GM12878 (cell line): ENCODE measurements around the gene CCDC170. TPM values are rescaled to one million over a fixed set of nuclear protein-coding genes. Genes with fewer than 3 reads are reported as not detected.

Source experiments
- ATAC-seq: fragments of 200-7000 bp; cut with Tn5 transposase; 3 replicates; pipeline ENCODE4 v1.9.1; 2020; ENCODE audit warnings: mild to moderate bottlenecking, moderate library complexity
- BruUV-seq: library from RNA; stranded (reverse); fragments of 400-500 nt; replicated peaks from 2 replicates; lab custom pipeline; 2021; lab: Mats Ljungman, UMichigan
- CTCF ChIA-PET: fragments of 300-600 bp; sonication (Branson Sonifier 250); formaldehyde crosslinking; extraction: SDS; loops from one replicate; lab custom pipeline; 2021; ENCODE audit warnings: inconsistent platforms; lab: Yijun Ruan, JAX
- POLR2A ChIA-PET: fragments of 350-600 bp; formaldehyde crosslinking; extraction: SDS; loops from one replicate; lab custom pipeline; 2021; ENCODE audit warnings: inconsistent platforms; lab: Charles Lee
- RAD21 ChIA-PET: fragments of 300-600 bp; sonication (Branson Sonifier 250); formaldehyde crosslinking; loops from one replicate; lab custom pipeline; 2023; ENCODE audit warnings: antibody characterized with exemption; ENCODE audit not compliant: unreplicated experiment; lab: Charles Lee
- SMC1A ChIA-PET: fragments of 300-600 bp; sonication (Branson Sonifier 250); formaldehyde crosslinking; loops from one replicate; lab custom pipeline; 2023; ENCODE audit not compliant: unreplicated experiment, uncharacterized antibody; lab: Charles Lee
- DNase-seq: peaks from one replicate; pipeline ENCODE4 v3.0.0-alpha.2; 2011; ENCODE audit warnings: low read depth, low spot score
- FAIRE-seq: peaks from 3 replicates; lab custom pipeline; 2011; peaks lifted over from hg19 to GRCh38; lab: Jason Lieb, UNC
- H2AFZ ChIP-seq: 2 replicates; pipeline ENCODE4 v1.6.0; 2011; ENCODE audit warnings: low read depth, low read length, control low read depth; ENCODE audit not compliant: control insufficient read depth
- H3K27ac ChIP-seq: 2 replicates; pipeline ENCODE4 v1.5.1; 2011; ENCODE audit warnings: control low read depth; ENCODE audit not compliant: control insufficient read depth, insufficient read depth
- H3K27me3 ChIP-seq, 2 experiments: replicated peaks in 1 of 2; 2 replicates each; pipeline versions ENCODE4 v1.6.0 to v1.6.1; 2011; ENCODE audit warnings: low read length in 1 of 2; ENCODE audit not compliant: control insufficient read depth in 2 of 2, insufficient read depth in 2 of 2
- H3K36me3 ChIP-seq, 2 experiments: 2 replicates each; pipeline ENCODE4 v1.5.1; 2011; ENCODE audit warnings: low read length in 1 of 2; ENCODE audit not compliant: control insufficient read depth in 2 of 2, insufficient read depth in 2 of 2
- H3K4me1 ChIP-seq: 2 replicates; pipeline ENCODE4 v1.6.1; 2011; ENCODE audit warnings: mild to moderate bottlenecking, low read length, moderate library complexity, mixed read lengths; ENCODE audit not compliant: control insufficient read depth, insufficient read depth
- H3K4me2 ChIP-seq: 2 replicates; pipeline ENCODE4 v1.6.0; 2011; ENCODE audit warnings: control low read depth; ENCODE audit not compliant: control insufficient read depth, insufficient read depth
- H3K4me3 ChIP-seq: fragments of 200-600 bp; sonication (generic); 2 replicates; pipeline ENCODE4 v1.5.1; 2016
- H3K79me2 ChIP-seq: 2 replicates; pipeline ENCODE4 v1.6.0; 2011; ENCODE audit warnings: low read length; ENCODE audit not compliant: control insufficient read depth, insufficient read depth
- H3K9ac ChIP-seq: 2 replicates; pipeline ENCODE4 v1.8.0; 2011; ENCODE audit warnings: low read length, control low read depth, mixed read lengths; ENCODE audit not compliant: control insufficient read depth, insufficient read depth
- H3K9me3 ChIP-seq: replicated peaks from 3 replicates; pipeline ENCODE4 v1.5.1; 2011; ENCODE audit warnings: mild to moderate bottlenecking, low read length; ENCODE audit not compliant: control insufficient read depth, insufficient read depth
- H4K20me1 ChIP-seq: 2 replicates; pipeline ENCODE4 v1.6.0; 2011; ENCODE audit not compliant: control insufficient read depth, insufficient read depth
- CBX3 ChIP-seq: fragments of 200-600 bp; sonication (generic); IDR thresholded peaks from 2 replicates; pipeline ENCODE4 v1.6.1; 2016; ENCODE audit warnings: low read depth, borderline replicate concordance
- CBX5 ChIP-seq: sonication (generic); IDR thresholded peaks from 2 replicates; pipeline ENCODE4 v1.6.1; 2016; ENCODE audit warnings: low read depth, moderate library complexity, mild to moderate bottlenecking, inconsistent platforms
- CEBPB ChIP-seq, 2 experiments: fragments of 150-350 bp in 1 of 2; IDR thresholded peaks; 2 replicates each; pipeline ENCODE4 v1.6.1; 2012 to 2014; ENCODE audit warnings: low read depth in 2 of 2, low read length in 2 of 2, borderline replicate concordance in 1 of 2, inconsistent platforms in 1 of 2
- EED ChIP-seq: sonication (generic); IDR thresholded peaks from 2 replicates; pipeline ENCODE4 v1.6.1; 2016; ENCODE audit warnings: antibody characterized with exemption, low read depth
- MYB ChIP-seq: fragments of 150-350 bp; IDR thresholded peaks from 2 replicates; pipeline ENCODE4 v1.6.1; 2014; ENCODE audit warnings: mild to moderate bottlenecking, low read depth, low read length, borderline replicate concordance
- RB1 ChIP-seq: fragments of 450-650 bp; formaldehyde crosslinking; IDR thresholded peaks from 2 replicates; pipeline ENCODE4 v1.6.1; 2017; ENCODE audit warnings: mild to moderate bottlenecking, borderline replicate concordance
- WGBS: methylation state at CpG from one replicate; pipeline ENCODE4 v1.1.6; 2016; ENCODE audit warnings: low lambda C conversion rate; ENCODE audit not compliant: insufficient replicate concordance, insufficient coverage; ENCODE audit errors: missing lambda C conversion rate; 5-methylcytosine and 5-hydroxymethylcytosine counted together
- in situ Hi-C: fragments of 300-500 bp; cut with MboI; formaldehyde crosslinking; loops from 9 replicates; pipeline ENCODE4 v1.14.3; 2018; ENCODE audit warnings: mixed read lengths
- intact Hi-C: fragments of 100-400 bp; cut with micrococcal nuclease; formaldehyde crosslinking; loops from one replicate; pipeline ENCODE4 v1.14.2; 2022; ENCODE audit not compliant: unreplicated experiment
- polyA plus RNA-seq, 11 experiments: library from polyadenylated mRNA; depleted of rRNA in 4 of 11; unstranded in 6 of 11; stranded (reverse) in 5 of 11; fragments of >200 nt; fragmentation: Nextera tagmentation in 4 of 11; fragmentation: Illumina TruSeq in 1 of 11; extraction: Ambion mirVana in 4 of 11; extraction: Trizol in 1 of 11; gene quantifications; 1 replicate in 1 of 11; 2 replicates in 10 of 11; pipeline versions ENCODE4 v1.2.1 to v1.2.3, GENCODE V29; 2011 to 2016; ENCODE audit warnings: inconsistent platforms in 2 of 11, missing spikeins in 2 of 11, low read depth in 1 of 11
- total RNA-seq, 4 experiments: library from RNA; depleted of rRNA in 3 of 4; stranded (reverse); fragments of >200 nt in 3 of 4; fragmentation: Illumina TruSeq in 1 of 4; extraction: Trizol in 1 of 4; gene quantifications; 2 replicates each; pipeline versions ENCODE4 v1.2.1 to v1.2.3, GENCODE V29; 2013 to 2021
- TF ChIP-seq, protein P1 (sequence below), 3 experiments: IDR thresholded peaks in 2 of 3; conservative IDR thresholded peaks in 1 of 3; 2 replicates each; pipeline ENCODE4 v1.5.1; 2011; ENCODE audit warnings: low read depth in 3 of 3, low read length in 3 of 3, mild to moderate bottlenecking in 3 of 3, control low read depth in 2 of 3, moderate library complexity in 2 of 3, inconsistent platforms in 1 of 3, mixed read lengths in 1 of 3; ENCODE audit not compliant: control insufficient read depth in 2 of 3, insufficient read depth in 1 of 3; ENCODE audit errors: extremely low read depth in 1 of 3

Gene CCDC170
- total and polyA plus RNA-seq, 10 of the 15 experiments (the other 5 are each of a cell fraction or from before 2014, with no cell fraction given) = not detected

DNA sequence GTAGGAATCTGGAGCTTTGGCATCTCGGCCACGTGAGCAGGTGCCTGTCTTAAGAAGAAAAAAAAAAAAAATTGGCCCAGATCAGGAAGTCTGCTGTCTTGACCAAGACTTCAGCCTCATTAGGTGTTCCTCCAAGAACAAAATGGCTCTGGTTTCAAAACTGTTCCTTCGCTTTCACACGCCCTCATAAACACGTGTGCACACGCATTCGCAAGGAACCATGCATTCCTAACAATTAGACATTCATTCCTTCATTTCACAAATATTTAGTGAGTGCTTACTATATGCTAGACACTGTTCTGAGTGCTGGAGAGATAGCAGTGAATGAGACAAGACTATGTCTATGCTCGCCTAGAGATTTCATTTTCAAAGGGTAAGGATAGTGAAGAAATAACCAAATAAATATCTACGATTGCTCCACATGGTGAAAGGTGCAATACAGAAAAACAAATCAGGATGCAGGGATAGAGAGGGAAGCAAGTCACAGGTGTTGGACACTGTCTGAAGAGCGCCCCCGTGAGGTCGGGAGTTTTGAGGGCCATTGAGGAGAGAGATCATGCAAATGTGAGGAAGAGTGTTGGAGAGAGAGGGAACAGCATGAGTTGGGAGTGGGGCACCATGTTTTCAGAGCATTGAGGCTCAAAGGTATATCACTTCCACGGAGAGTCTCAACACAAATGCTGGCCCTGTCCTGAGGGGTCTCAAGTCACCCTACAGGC is 53.3 kb downstream of the CCDC170 start:
- FAIRE-seq (no peak), ATAC-seq (no peak), DNase-seq (no peak)
- Histone ChIP-seq H3K4me3 (no peak overlapping the region), H3K4me1 (no peaks in the 10 kb centered on the region), H3K4me2 (no peak overlapping the region), H3K9me3 (no peaks in the 10 kb centered on the region; the same call in 2 of the 3 replicates), H3K27ac (no peak overlapping the region), H4K20me1 (no peaks in the 10 kb centered on the region), H3K27me3 (no peaks in the 10 kb centered on the region), H3K9ac (no peak overlapping the region), H2AFZ (no peak overlapping the region), H3K36me3 (no peaks in the 10 kb centered on the region), H3K79me2 (no peaks in the 10 kb centered on the region)
- no TSS peak for BruUV-seq
- ChIA-PET RAD21 (no interaction called here), CTCF (no interaction called here), POLR2A (no interaction called here), SMC1A (interaction anchor here (0.6 kb wide), 1 partner anchor 1796 kb away, joined by 3 read pairs; no protein-coding TSS in a partner anchor)
- in situ Hi-C loops (no loop called here), intact Hi-C loops (no loop called here)
- TF ChIP-seq, protein P1, sequence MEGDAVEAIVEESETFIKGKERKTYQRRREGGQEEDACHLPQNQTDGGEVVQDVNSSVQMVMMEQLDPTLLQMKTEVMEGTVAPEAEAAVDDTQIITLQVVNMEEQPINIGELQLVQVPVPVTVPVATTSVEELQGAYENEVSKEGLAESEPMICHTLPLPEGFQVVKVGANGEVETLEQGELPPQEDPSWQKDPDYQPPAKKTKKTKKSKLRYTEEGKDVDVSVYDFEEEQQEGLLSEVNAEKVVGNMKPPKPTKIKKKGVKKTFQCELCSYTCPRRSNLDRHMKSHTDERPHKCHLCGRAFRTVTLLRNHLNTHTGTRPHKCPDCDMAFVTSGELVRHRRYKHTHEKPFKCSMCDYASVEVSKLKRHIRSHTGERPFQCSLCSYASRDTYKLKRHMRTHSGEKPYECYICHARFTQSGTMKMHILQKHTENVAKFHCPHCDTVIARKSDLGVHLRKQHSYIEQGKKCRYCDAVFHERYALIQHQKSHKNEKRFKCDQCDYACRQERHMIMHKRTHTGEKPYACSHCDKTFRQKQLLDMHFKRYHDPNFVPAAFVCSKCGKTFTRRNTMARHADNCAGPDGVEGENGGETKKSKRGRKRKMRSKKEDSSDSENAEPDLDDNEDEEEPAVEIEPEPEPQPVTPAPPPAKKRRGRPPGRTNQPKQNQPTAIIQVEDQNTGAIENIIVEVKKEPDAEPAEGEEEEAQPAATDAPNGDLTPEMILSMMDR (IDR thresholded peaks at IDR 0.05 in 2 of 3, conservative IDR thresholded peaks at IDR 0.05 in 1 of 3; ENCODE audit: control insufficient read depth in 2 of 3, extremely low read depth in 1 of 3, insufficient read depth in 1 of 3, low read depth in 3 of 3, low read length in 3 of 3) = 0 out of 6 replicates have a peak, but pooled peaks of 1 of the 3 experiments have one; percentile 15
- TF ChIP-seq MYB (no peak), RB1 (no peak), CBX5 (no peak), CBX3 (no peak), EED (no peak), CEBPB (IDR thresholded peaks at IDR 0.05; ENCODE audit: borderline replicate concordance in 1 of 2, low read depth in 2 of 2, low read length in 2 of 2) (no peak)
- WGBS = 61% methylated on average over 13 of the region's 13 CpGs
